HG03159 (cell line): ENCODE results near the gene ZNF79.

Experiments
- ATAC-seq: cut with Tn5 transposase; IDR thresholded peaks from one replicate; pipeline ENCODE4 v1.9.1; 2021; ENCODE audit warnings: mild to moderate bottlenecking, moderate library complexity; ENCODE audit not compliant: unreplicated experiment

ZNF79 gene

GRCh38 chr9:127423476-127423933 lies 677 bp upstream of the ZNF79 start:
- ATAC-seq: no peak

DNA sequence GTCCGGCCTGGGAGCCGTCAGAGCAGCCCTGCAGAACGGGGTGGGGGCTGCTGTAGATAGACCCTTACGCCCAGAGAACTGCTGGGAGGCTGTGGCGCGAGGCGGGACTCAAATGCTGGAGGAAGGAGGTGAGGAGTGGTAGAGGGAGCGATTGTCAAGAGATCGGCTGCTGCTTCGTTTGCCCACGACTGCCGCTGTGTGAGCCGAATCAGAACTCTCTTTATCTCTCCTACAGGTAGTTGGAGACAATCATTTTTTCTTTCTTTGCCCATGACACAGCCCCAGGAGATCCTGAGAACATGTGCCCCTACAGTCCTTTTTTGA lies 456 bp downstream of the ZNF79 start:
- peak; percentile 24 for ATAC-seq

- no peak for ATAC-seq
These were observed 2.6 kb downstream of the ZNF79 start for GRCh38 chr9:127426756-127427155.

- ATAC-seq: no peak
These were observed 4.2 kb downstream of the ZNF79 start for GRCh38 chr9:127428348-127428747.

DNA sequence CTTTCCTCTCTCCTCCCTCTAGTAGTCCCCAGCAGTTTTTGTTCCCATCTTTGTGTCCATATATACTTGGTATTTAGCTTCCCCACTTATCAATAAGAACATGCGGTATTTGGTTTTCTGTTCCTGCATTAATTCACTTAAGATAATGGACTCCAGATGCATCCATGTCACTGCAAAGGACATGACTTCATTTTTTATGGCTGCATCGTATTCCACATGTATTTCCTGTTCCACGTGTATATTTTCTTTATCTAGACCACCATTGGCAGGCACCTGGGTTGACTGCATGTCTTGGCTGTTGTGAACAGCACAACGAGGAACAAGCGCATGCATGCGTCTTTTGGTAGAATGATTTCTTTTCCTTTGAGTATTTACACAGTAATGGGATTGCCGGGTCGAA lies 6.2 kb downstream of the ZNF79 start:
- no peak for ATAC-seq

DNA sequence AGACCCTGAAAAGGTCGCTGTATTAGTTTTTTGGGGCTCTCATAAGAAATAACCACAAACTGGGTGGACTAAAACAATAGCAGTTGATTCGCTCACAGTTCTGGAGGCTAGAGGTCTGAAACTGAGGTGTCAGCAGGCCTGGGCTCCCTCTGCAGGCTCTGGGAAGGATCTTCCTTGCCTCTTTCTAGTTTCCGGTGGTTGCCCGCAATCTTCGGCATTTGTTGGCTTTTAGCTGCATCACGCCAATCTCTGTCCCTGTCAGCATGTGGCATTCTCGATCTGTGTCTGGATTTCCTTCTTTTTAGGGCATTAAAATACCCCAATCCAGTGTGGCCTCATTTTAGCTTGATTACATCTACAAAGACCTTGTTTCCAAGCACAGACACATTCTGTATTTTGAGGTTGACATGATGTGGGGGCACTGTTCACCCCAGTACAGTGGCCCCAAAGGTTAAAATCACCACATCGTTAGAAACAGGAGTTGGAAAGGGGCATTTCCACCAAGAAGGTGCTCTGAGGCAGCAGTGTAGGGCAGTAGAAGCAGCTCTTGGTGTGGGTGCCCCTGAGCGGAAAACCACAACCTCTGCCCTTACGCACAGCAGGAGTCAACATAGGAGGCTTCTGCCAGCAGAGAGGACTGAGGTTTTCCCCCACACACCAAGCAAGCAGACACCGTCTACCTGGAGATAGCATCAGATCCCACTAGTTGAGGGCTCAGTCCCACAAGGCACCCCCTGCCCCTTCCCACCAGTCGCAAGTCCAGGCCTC lies 13.5 kb downstream of the ZNF79 start:
- ATAC-seq: no peak

GRCh38 chr9:127438394-127438793 lies 14.2 kb downstream of the ZNF79 start:
- no peak for ATAC-seq

GRCh38 chr9:127444283-127444920 lies 20.2 kb downstream of the ZNF79 start:
- no peak for ATAC-seq

GRCh38 chr9:127444921-127445850 lies 21.0 kb downstream of the ZNF79 start:
- ATAC-seq: no peak

DNA sequence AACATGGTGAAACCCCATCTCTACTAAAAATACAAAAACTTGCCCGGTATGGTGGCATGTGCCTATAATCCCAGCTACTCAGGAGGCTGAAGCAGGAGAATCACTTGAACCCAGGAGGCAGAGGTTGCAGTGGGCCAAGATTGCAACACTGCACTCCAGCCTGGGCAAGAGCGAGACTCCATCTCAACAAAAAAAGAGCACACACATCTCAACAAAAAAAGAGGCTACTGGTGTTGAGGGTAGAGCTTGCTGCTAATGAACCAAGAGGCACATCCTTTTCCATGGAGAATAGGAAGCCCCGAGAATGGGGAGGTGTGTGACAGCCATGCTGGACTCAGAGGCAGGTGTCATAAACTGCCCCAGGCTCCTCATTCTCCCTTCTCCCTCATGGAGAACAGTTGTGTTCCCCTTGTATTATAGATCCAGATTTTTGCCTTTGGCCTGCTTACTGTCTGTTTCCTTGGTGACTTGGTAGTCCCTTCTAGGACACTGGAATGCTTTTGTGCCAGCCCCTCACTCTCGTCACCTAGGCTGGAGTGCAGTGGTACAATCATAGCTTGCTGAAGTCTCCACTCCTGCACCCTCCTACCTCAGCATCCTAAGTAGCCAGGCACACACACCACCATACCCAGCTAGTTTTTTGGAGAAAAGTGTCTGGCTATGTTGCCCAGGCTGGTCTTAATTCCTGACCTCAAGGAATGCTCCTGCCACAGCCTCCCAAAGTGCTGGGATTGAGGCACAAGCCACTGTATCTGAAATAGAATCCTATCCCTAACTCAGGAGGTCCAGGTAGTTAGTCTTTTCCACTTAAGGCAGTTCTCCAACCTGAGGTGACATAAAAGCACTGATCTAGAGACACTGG lies 21.9 kb downstream of the ZNF79 start:
- no peak for ATAC-seq

GRCh38 chr9:127446713-127447415 lies 22.7 kb downstream of the ZNF79 start:
- no peak for ATAC-seq

GRCh38 chr9:127447416-127448111 lies 23.4 kb downstream of the ZNF79 start:
- no peak for ATAC-seq

- no peak for ATAC-seq
These were observed 24.1 kb downstream of the ZNF79 start for GRCh38 chr9:127448112-127448805.

GRCh38 chr9:127449332-127449966 lies 25.3 kb downstream of the ZNF79 start:
- ATAC-seq: no peak

DNA sequence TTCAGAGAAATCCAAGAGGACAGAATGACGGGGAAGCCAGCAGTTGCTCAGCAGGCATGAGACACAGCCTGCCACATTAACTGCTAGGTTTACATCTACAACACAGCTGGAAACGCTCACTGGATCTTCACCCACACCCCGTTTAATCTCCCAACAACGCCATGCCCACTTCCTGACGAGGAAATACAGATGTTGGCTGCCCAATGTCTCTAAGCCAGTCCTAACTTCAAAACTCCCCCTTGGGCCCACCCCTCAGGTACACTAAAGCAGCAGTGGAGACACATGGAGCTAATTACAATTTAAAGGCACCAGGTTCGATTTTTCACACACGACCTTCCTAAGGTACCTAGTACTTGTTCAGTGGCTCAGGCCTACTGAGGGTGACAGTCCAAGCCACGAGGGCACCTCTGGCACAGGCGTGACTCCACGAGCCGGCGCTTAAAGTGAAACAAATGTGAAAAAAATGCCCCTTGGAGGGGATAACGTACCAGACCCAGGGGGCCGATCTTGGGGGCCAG lies 26.1 kb downstream of the ZNF79 start:
- ATAC-seq: no peak

DNA sequence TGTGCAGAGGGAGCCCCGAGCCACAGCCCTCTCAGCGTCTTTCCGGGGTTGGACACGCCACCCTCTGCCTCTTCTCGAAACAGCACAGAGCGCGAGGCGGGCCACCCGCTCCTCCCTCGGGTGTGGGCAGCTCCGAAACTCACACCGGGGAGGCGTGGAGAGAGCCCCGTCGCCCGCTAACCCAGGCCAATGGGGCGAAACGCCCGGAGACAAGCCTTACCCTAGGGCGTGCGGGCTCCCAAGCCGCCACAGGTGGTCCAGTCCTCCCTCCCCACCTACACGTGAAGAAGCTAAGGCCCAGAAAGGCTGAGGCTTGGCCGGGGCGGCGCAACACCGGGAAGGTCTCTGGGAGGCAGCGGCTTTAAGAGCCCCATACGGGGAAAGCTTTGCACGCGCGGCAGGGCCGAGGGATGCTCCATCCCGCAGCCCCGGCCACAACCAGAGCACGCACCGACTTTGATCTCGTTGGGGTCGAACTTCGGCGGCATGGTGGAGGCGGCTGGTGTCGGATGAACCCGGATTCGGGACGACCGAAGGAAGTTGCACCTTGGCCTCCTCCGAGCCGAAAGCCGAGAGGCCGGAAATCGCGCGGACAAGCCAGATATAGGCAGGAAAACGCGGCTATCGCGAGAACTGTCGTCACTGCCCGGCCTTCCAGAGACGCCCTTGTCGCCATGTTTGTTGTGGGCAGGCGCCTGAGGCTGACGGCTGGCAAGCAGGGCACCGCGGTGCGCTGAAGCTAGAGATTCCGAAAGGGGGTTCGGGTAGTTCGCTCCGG lies 26.8 kb downstream of the ZNF79 start, which contains the start of the genes LRSAM1 and RPL12:
LRSAM1 (plus strand) TSS at position 681 of the 778 bp plus-strand sequence. CDS start 3,018 bp downstream, outside the sequence.
RPL12 (minus strand) TSS at position 577 of the 778 bp plus-strand sequence; CDS start at position 488, 89 bp downstream.
- peak; percentile 65 for ATAC-seq

GRCh38 chr9:127451608-127451857 lies 27.4 kb downstream of the ZNF79 start:
- peak; percentile 9 for ATAC-seq
